NCI-H1930 (cell line): Measurements from ENCODE around the gene NDUFV3.
"Not testable (repeated sequence)": the region's sequence is repeated elsewhere in the genome, so short reads cannot be mapped to it uniquely, and the experiment has no call there.

Experiments used
- DNase-seq, 2 experiments: peaks; one replicate each; lab custom pipeline; 2025; lab: John Stamatoyannopoulos, UW

NDUFV3 gene

GRCh38 chr21:42937034-42937940 lies 44.2 kb downstream of the NDUFV3 start:
- not testable (repeated sequence) for DNase-seq

- no peak for DNase-seq
These were observed 45.0 kb downstream of the NDUFV3 start for GRCh38 chr21:42937960-42938605.

- DNase-seq = not testable (repeated sequence)
These were observed 45.5 kb downstream of the NDUFV3 start for GRCh38 chr21:42938606-42938995.

- DNase-seq = no peak
These were observed 46.7 kb downstream of the NDUFV3 start for GRCh38 chr21:42939582-42940413.

- no peak for DNase-seq
These were observed 48.6 kb downstream of the NDUFV3 start for GRCh38 chr21:42941696-42942085.

- DNase-seq = no peak
These were observed 49.1 kb downstream of the NDUFV3 start for GRCh38 chr21:42942244-42942643.

- DNase-seq = not testable (repeated sequence)
These were observed 56.1 kb downstream of the NDUFV3 start for GRCh38 chr21:42949094-42949755.

- not testable (repeated sequence) for DNase-seq
These were observed 58.1 kb downstream of the NDUFV3 start for GRCh38 chr21:42951193-42951592.

- no peak for DNase-seq
These were observed 63.9 kb downstream of the NDUFV3 start for GRCh38 chr21:42956824-42957630.

- DNase-seq = not testable (repeated sequence)
These were observed 65.0 kb downstream of the NDUFV3 start for GRCh38 chr21:42958122-42958521.

- DNase-seq = no peak
These were observed 66.6 kb downstream of the NDUFV3 start for GRCh38 chr21:42959728-42960127.

- DNase-seq = no peak
These were observed 69.4 kb downstream of the NDUFV3 start for GRCh38 chr21:42962380-42963007.
